ENCODE measurements around the gene F12.
A peak's percentile ranks its signal among the peaks of the same experiment; 100 is the strongest.

- TF ChIP-seq ZBTB1 (tag by site-specific recombination; IDR thresholded peaks at IDR 0.05): no peak
- TF ChIP-seq CTCF (tag by site-specific recombination; IDR thresholded peaks at IDR 0.05): peak; percentile 32; the same call in 1 of the 2 replicates
- TF ChIP-seq EGR2 (tag by site-specific recombination; IDR thresholded peaks at IDR 0.05; ENCODE audit: low read depth): peak; percentile 84
- no peak for TF ChIP-seq ZBTB21 (tag by site-specific recombination; IDR thresholded peaks at IDR 0.05)
- TF ChIP-seq MZF1 (tag by site-specific recombination; IDR thresholded peaks at IDR 0.05; ENCODE audit: borderline replicate concordance): no peak
- no peak for TF ChIP-seq ZNF175 (tag by site-specific recombination; IDR thresholded peaks at IDR 0.05)
- TF ChIP-seq ZSCAN5A (tag by site-specific recombination; IDR thresholded peaks at IDR 0.05): no peak
- TF ChIP-seq ZNF140 (tag by site-specific recombination; IDR thresholded peaks at IDR 0.05): no peak
These were observed 47.9 kb upstream of the F12 start for GRCh38 chr5:177456976-177457851.

Measured in HEK293 (cell line).